GM21723 (cell line): Measurements from ENCODE around the gene LRMDA.

Source experiments
- ATAC-seq: cut with Tn5 transposase; IDR thresholded peaks from one replicate; pipeline ENCODE4 v1.9.1; 2021; ENCODE audit warnings: mild to moderate bottlenecking, moderate library complexity; ENCODE audit not compliant: unreplicated experiment

LRMDA gene

DNA sequence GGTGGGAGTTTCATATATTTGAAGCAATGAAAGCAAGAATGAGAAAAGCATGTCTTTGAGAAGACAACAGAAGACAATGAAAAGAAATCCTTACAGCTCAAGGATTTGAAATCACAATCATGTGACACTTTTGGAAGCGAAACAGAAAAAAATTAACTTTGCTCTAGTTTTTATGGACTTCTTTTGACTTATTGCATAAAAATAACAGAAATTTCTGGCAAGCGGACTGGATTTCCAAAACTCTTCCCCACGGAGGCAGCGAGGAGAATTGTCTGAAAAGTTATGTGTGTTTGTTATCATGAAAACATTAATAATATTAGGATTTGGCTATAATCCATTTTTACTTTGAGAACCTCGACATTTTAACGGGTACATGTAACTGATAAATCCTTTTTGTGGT, 223.3 kb downstream of the LRMDA start:
- no peak for ATAC-seq

GRCh38 chr10:75655791-75656451, 224.5 kb downstream of the LRMDA start:
- ATAC-seq, result no peak

DNA sequence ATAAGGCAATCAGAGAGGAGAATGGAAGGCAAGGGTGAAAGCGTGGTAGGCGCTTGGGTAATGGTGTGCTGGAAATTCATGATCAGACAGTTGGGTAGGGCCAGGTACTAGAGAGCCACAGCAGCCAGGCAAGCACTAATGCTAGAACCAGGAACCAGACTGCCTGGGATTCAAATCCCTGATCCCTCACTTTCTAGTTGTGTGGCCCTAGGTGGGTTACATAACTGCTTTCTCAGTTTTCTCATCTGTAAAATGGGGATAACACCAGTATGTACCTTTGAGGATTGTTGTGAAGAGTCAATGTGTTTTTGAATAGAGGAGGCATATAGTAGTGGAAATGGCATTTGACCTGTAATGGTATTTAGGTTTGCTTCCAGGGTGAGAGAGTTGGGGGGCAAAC, 225.9 kb downstream of the LRMDA start:
- ATAC-seq, result no peak

DNA sequence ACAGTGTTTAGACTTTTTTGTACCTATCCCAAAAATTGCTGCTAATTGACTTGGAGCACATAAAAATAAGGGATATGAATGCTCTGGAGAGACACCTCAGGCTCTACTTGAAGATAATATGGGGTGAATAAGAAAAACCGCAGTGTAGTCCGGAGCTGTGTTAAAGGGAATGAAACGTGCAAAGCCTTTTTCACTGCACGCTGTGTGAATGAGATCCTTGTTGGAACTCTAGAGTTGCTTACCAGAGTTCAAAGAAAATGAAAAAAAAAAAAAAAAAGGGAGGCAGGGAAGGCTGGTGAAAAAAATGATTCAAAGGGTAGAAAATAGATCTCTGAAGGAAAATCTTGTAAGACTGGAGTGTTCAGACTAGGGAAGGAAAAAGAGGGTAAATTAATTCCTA, 226.6 kb downstream of the LRMDA start:
- no peak for ATAC-seq

- ATAC-seq, result no peak
Observed at GRCh38 chr10:75658496-75658895, 227.1 kb downstream of the LRMDA start.

DNA sequence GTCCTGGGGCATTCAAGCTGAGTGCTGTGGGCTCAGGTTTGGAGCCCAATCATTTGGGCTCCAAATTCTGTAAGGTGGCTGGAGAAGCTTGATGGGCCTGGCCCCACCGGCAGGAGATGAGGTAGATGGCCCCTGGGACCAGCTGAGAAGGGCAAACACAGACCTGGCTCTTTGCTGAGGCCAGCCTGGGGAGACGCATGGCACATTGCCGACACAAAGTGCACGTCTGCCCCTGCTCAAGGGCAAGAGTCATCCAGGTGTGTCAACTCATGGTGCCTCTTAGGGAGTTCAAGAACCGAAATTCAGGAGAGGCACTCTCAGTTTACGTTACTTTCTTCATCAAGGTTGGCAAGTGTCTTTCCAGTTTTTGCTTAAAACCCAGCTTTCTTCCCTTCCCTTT, 227.5 kb downstream of the LRMDA start:
- no peak for ATAC-seq

- no peak for ATAC-seq
Observed at GRCh38 chr10:75660823-75661222, 229.4 kb downstream of the LRMDA start.

DNA sequence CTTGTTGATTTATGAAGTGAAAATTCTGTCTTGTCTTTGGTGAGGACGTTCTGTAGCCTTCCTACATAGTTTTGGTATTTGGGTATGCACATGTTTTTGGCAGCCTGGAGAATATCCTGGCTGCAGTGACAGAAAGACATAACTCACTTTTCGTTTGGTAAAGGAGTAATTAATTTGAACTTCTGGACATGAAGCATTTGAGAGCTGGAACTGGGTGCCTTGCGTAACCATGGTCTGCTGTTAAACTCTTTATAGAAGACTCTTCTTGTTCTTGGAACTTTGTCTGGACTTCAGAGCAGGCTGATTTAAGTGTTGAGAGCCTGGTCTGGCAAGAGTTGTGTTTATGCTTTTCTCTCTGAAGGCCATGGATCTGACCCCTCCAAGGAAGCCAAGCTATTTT, 231.3 kb downstream of the LRMDA start:
- ATAC-seq, result no peak

DNA sequence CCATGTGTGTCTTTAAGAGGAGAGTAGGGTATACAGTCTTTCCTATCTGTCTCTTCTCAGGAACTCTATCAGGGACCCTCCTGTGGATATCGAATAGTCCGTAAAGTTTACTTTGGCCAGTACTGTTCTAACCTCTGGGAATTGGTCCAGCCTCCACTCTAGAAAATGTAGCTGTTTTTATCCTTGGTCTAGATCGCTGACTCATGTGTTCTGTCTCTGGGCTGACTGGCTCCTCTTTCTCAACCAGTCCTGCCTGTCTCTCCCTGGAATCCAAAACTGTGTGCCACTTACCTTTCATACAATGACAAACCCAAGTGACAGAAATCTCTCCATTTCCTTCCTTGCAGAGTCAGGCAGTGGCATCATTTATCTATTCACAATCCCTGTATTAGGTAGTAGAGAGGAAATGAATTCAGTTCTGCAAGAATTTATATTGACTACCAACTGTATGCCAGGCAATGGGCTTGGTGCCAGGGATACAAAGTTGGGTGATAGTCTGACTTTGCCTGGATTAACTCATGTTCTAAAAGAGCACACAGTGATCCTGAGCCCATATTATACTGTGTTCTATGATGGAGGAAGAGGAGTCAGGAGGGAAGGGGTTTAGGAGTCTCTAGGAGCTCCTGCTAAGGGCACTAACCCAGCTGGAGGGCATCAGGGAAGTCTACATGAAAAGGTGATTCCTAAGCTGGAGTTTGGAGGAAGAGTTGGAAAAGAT, 232.7 kb downstream of the LRMDA start:
- ATAC-seq, result no peak

DNA sequence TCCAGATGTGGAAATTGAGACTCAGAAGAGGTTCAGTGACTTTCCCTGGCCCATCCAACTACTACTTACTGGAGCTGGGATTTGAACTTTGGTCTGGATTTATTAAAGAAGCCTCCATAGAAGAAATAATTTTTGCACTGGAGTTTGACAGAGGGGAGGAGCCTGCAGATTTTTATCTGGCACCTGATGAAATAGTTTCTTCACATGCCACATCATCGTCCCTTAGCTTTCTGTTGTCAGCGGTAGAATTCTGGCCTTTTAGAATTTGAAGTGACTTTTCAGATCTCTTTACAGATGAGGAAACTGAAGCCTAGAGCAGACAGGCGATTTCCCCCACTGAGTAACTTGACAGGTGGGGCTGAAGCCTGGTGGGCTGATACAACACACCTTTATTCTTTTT, 233.5 kb downstream of the LRMDA start:
- ATAC-seq, result no peak

GRCh38 chr10:75665707-75666106, 234.3 kb downstream of the LRMDA start:
- no peak for ATAC-seq

DNA sequence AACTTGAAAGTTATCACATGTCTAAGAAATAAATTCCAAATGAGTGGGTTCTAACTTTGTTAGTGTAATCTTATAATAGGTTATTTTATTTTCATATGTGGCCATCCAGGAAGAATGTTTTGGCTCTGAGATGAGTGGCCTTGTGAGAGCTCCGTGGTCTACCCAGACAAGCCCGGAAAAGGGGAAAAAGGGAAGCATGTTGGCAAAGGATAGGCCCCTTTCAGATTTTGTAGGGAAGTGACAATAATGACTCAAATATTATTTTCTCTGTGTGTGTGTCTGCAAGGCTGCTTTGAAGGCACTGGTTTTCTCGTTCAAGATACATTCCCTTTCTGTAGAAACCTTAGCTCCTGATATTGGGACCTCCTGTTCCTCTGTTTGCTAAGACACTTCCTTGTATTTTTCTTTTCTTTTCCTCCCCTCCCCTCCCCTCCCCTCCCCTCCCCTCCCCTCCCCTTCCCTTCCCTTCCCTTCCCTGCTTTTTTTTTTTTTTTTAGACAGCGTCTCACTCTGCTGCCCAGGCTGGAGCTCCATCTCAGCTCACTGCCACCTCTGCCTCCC, 240.8 kb downstream of the LRMDA start:
- no peak for ATAC-seq

GRCh38 chr10:75672842-75673241, 241.4 kb downstream of the LRMDA start:
- ATAC-seq, result no peak

DNA sequence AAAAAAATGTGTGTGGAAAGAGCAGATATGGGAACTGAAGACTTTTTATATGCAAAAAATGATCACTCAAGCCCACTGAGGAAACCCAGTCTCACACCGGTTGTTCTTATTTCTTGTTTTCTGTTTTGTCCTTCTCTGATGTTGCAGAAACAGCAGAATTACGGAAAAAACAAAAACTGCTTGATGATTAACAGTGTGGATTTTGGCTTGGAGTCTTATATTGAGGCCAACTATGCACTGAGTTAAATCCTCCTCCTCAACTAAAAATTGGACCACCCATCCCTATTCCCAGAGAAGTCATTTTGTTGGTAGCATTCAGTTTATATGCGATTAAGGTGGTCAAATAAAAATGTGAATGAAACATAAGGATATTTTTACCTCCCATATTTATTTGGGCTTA, 246.1 kb downstream of the LRMDA start:
- ATAC-seq, result no peak

DNA sequence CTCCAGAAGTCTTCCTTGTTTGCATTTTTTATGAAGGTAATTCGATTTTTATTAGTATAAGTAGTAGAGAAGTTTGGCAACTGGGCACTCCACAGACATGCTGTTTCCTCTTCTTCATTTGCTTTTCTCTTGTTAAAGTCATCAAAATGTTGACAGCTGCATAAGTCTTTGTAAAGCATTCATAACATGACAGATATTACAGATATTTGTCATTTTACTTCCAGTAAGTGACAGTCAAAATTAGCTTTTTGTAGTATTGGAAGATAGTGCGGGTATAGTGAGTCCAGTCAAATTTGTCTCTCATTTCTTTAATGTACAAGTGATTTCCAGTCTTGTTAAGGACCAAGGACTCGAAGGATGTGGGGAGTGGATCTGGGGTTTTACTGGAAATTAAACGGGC, 247.1 kb downstream of the LRMDA start:
- no peak for ATAC-seq

DNA sequence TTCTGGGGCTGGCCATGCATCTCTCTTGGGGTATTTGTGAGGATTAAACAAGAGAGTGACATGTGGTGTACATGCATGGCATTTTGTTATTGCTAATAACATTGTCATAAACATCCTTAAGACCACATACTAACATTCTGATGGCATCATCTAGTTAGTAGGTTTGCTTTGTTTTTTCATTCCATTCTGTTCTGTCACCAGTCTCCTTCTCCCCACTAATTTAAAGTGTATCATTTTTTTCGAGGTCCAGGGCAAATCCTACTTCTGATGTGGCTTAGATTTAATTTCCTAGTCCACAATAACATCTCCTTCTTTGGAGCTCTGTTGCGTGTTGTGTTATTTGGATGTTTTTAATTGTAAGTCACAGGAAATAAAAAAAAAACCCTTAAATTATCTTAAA, 248.1 kb downstream of the LRMDA start:
- no peak for ATAC-seq

DNA sequence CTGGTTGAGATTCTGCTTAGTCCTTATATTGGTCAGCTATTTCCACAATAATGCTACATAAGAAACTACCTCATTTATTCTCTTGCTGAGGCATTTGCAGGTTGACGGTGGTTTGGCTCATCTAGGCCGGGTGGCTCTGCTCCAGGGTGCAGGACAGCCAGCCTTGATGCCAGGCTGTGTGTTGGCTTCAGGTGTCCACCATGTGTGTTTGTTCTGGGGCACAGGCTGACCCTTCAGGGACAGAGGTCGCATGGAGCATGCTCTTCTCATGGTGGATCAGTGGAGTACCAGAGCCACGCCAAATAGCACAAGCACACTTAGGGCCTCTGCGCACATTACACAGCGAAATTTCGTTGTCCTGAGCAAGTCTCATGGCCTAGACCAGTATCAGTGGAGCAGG, 249.9 kb downstream of the LRMDA start:
- no peak for ATAC-seq

DNA sequence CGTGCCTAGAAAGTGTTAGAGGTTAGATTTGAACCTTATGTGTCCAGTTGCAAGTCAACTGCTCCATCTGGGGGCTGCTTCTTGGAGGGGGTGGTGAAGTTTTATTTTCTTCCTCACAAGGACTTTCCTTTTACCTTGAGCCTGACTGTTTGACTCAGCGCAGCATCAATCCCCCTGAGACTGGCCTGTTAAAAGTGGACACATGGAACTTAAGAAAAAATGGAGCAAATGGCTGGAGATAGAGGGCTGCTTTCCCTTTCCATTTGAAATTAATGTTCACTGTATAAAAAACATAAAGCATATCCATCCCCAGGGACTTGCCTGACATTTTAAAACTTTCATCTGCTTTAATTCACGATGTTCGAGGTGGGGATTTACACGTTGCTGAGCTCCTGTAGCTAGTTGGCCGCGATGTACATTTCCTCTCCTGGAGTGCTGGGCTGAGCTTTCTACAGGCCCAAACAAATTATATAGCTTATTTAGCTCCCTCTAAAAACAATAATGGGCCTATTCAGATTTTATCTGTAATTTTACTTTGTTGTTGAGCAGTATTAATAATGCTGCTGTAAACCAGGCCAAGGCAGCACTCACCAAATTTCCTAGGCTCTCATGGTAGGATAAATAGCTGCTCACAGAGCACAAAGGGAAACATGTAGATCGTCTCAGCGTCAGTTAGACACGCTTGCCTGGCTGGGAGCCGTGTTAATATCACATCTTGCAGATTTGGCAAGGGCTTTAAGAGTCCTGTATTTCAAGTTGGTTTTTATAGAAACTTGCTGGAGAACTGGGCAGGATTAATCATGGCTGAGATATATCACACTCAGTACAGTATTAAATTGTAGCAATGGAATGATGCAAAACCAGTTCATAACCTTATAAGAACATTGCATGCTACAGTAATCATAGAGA, 251.5 kb downstream of the LRMDA start:
- ATAC-seq, result no peak

DNA sequence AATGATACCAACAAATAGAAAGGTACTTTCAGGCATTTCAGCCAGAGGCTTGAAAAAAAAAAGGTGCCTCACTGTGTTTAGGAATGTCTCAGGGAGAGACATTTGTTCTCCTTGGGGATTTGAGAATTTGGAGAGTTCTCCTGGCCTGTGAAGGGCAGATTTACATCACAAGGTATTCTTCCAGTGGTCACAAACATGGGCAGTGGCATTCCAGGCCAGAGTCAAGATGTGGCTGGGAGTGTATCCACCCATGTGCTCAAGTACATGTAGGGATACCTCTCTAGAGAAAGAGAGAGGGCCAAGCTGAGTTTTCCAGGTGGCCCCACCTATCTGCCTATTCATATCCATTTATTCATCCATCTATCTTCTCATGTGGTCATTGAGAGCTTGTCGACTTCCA, 253.8 kb downstream of the LRMDA start:
- no peak for ATAC-seq

DNA sequence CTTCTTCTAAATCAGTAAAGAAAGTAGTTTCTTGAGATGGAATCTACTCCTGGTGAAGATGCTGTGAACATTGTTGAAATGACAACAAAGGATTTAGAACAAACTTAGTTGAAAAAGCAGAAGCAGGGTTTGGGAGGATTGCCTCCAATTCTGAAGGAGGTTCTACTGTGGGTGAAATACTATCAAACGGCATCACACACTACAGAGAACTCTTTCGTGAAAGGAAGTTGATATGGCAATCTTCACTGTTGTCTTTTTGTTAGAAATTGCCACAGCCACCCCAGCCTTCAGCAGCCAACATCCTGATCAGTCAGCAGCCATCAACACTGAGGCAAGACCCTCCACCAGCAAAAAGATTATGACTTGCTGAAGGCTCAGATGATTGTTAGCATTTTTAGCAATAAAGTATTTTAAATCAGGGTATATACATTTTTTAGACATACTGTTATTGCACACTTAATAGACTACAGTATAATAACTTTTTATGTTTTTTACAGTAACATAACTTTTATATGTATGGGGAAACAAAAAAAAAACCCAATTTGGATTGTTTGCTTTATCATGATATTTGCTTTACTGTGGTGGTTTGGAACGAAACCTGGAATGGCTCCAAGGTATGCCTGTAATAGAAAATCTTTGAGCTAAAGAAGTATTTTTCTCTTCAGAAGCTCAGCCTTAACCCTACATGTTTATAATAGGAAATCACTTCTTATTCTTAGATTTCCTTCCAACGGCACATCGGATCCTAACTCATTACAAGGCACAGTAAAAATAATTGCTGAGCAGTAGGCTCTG, 257.3 kb downstream of the LRMDA start:
- ATAC-seq, result no peak

GRCh38 chr10:75693489-75693888, 262.1 kb downstream of the LRMDA start:
- ATAC-seq, result no peak
